Measurements from ENCODE around the gene ATP5PB.

ATP5PB gene, protein sequence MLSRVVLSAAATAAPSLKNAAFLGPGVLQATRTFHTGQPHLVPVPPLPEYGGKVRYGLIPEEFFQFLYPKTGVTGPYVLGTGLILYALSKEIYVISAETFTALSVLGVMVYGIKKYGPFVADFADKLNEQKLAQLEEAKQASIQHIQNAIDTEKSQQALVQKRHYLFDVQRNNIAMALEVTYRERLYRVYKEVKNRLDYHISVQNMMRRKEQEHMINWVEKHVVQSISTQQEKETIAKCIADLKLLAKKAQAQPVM

DNA sequence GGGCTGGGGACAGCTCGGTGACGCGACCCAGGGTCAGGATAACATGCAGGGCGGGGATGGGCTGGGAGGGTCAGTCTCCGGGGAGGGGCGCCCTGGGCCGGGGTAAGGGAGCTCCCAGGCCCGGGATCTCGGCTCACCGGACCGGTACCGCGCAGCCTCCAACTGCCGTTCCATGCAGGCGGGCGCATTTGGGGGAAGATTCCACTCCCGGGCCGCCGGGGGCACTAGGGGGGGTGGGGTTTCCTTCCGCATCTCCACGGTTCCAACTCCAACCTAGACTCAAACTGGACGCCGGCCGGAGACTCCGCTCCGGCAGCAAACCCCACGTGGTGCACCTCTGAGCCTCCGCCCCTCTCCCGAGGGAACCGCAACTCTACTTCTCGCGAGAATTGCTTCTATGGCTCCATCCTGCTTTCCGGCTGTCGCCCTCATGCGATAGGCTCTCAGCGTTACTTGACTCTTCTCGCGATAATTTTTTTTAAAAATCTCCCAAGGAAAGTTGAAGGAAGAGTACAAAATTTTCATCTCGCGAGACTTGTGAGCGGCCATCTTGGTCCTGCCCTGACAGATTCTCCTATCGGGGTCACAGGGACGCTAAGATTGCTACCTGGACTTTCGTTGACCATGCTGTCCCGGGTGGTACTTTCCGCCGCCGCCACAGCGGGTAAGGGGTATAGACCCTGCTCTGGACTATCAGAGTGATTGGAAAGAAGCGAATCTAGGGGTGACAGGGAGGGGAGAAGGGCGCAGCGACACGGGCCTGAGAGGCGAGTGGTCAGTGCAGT is at the start of gene ATP5PB, which contains the start of gene WDR77:
ATP5PB (plus strand) TSS at position 547 of the 785 bp plus-strand sequence; CDS start at position 625, 78 bp downstream.
WDR77 (minus strand) TSS at position 339 of the 785 bp plus-strand sequence; CDS start at position 252, 87 bp downstream.
- DNase-seq (ENCODE audit: low read depth, low spot score) = peak; percentile 97

DNA sequence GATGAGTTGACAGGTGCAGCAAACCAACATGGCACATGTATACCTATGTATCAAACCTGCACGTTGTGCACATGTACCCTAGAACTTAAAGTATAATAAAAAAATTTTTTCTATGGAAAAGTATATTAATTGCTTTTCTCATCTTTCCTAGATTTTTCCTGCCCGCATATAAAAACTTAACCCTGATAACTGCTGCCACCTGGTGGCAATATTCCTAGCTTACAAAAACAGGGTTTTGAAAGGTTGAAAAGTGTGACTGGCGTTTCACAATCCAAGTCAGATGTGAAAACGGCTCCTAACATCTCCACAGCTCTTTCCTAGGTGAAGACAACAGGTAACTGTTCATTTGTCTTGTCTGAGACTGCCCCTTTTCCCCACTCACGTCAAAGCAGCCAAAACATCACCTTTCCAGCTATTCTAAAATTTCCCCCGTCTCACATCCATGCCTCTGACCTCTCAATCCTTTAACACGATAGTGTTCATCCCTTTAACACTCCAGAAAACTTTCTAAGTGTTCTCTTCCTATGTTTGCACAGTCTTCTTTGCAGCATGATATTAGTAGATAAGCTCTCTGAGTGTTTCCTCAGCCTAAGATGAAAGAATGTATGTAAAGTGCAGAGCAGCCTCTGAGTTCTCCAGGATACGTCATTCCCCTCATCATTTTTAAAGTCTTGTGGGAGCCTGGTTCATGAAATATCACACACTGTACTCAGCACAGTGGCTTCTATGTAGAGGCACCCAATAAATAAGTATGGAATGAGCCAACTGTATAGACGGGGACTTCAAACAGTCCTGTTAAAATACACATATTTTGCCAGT is 49.3 kb upstream of the ATP5PB start:
- no peak for DNase-seq (ENCODE audit: low read depth, low spot score)

DNA sequence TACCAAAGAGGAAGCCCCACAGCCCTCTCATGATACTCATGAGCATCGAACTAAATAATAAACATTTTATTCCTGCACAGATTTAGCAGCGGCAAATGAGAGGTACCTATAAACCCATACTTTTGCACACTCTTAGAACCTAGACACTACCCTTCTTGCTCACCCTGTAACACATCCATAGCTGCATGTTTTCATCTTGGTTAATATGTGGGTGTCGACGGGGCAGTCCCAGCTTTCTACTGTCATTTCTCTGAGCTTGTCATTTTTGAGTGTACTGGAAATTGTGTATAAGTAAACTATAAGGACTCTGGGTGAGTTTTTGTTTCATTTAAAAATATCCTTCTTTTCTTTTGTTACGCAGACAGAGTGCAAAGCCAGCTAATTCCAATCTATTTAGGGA is 47.2 kb upstream of the ATP5PB start:
- no peak for DNase-seq (ENCODE audit: low read depth, low spot score)

DNA sequence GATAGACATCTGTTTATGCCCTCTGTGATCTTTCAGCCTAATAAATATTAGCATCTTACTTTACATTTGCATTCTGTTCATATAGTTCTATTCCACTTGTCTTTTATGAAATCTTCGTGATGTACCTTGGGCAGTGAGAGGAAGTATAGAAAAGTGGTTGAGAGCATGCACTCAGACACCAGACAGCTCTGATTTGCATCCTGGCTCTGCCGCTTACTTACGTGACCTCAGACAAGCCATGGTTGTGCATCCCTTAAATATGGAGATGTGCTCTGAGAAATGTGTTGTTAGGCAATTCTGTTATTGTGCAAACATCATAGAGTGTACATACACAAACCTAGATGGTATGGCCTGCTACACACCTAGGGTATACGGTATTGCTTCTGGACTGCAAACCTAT is 44.7 kb upstream of the ATP5PB start:
- no peak for DNase-seq (ENCODE audit: low read depth, low spot score)

DNA sequence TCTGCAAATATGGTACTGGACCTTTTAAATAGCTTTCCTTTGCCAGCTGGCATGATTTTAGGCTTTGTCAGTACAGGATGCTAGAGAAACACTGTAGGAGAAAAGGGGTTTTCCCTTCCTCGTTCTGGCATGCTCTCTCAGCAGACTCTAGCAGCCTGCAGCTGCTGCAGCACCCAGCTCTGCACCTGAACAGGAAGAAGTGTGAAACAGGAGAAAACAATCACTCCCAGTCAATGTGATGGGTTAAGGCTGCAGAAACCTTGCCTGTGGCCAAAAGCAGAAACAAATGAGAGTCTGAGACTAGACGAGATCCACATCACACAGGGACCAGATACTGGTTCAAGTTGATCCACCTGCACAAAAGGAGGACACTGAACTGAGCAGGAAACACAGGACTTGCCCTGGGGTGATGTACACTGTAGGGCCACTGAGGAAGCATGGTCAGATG is 42.9 kb upstream of the ATP5PB start:
- DNase-seq (ENCODE audit: low read depth, low spot score) = no peak

DNA sequence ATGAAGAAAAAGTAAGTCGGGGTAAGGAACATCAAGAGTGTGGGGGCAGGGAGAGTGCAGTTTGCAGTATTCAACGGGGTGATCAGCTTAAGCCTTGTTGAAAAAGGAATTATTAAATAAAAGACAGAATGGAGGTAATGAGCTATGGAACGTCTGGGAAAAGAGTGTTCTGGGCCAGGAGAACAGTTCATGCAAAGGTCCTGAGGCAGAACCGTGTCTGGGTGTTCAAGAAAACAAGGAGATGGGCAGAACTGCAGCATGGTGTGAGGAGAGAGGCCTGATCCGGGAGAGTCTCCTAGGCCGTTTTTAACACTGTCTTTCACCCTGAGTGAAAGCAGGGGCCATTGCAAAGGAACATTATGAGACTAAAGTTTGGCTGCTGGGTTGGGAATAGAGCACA is 42.0 kb upstream of the ATP5PB start:
- DNase-seq (ENCODE audit: low read depth, low spot score) = no peak

DNA sequence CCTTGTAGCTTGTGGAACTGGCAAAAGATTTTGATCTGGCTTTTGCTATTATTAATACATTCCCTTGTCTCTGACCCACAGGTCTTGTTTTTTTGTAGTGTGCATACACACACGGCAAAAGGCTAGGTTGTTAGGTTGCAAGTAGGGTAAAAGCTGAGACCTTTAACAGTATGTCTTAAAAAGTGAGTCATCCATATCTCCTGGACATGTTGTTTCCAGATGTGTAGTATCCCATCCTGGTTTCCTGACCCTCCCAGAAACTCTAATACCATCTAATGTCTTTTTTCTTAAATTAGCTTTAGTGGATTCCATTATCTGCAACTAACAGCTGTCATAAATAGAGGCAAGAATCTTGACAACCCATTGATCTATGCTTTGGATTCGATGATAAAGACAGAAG is 36.4 kb upstream of the ATP5PB start:
- no peak for DNase-seq (ENCODE audit: low read depth, low spot score)

DNA sequence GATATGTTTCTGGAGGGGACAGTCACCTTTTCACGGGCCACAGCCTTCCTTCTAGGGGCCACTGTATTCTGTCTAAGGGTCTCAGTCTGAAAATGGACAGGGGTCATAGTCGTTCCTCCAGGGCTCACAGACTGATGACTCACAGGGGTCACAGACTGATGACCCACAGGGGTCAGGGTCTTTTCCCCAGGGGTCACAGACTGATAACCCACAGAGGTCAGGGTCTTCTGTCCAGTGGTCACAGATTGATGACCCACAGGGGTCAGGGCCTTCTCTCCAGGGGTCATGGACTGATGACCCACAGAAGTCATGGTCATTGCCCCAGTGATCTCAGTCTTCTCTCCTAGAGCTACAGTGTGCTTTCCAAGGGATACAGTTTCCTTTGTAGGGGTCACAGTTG is 34.5 kb upstream of the ATP5PB start:
- DNase-seq (ENCODE audit: low read depth, low spot score) = no peak

DNA sequence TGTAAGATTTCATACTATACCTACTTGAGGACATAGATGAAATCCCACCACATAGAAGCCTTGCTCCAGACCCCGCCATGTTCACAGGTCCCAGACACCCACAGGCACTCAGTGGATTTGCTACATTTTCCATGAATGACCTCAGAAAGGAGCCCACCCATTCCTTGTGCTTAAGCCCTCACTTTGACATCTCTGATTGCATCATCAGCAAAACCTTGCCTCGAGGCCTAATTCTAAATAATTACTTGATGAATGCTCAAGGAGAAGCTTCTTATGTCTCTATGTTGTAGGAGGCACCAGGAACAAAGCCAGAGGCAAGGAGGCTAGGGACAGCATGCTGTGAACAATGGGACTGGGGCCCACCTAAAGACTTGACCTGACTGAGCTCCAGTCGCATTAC is 33.8 kb upstream of the ATP5PB start:
- DNase-seq (ENCODE audit: low read depth, low spot score) = no peak

DNA sequence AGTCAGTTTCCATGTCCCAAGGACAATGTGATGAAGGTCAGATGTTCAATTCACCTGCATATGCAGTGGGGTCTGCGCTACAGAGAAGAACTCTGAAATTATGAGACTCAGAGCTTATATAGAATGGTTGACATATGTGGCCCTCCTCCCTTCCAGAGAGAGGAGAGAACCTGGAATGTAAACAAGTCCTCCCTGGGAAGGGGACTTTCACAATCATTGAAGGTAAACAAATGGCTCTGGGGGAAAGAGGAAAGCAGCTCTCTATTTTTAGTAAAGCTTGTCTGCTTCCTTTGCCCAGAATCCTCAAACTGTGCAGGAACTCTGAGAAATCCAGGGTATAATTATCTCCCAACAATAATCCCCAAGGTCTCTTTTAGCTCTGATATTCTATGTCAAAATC is 31.5 kb upstream of the ATP5PB start:
- no peak for DNase-seq (ENCODE audit: low read depth, low spot score)

DNA sequence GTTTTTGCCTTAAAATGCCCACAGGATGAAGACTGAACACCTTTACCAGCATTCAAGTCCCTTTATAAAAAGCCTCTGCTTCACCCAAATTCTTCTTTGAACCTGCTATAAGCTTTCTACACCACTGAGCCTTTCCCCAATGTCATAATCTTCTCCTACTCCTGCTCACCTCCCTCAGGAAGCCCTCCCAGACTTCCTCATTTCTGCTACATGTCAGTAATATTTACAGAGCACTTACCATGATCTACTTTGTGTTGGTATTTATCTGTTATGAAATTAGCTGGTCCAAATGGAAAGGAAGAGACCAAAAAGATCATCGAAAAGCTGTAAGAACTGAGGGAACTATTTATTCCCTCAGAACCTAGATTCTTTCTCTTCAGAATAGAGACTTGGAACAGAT is 30.2 kb upstream of the ATP5PB start:
- DNase-seq (ENCODE audit: low read depth, low spot score) = no peak

DNA sequence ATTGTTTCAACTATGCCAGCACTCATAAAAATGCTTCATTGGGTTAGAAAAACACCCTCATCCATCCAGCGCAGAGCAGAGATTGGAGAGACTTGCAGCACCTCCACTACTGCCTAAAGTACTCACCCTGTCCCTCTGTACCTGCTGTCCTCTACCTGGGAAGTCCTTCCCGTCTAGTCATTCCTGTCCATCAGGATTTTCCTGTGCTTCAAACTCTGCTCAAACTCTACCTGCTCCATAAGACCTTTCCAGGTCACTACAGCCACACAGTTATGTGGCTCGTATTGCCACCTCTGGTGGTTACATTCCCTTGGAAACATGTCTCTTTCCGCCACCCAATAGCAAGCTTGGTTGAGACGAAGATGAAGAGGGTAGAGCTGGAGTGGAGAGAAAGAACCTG is 28.9 kb upstream of the ATP5PB start:
- no peak for DNase-seq (ENCODE audit: low read depth, low spot score)

DNA sequence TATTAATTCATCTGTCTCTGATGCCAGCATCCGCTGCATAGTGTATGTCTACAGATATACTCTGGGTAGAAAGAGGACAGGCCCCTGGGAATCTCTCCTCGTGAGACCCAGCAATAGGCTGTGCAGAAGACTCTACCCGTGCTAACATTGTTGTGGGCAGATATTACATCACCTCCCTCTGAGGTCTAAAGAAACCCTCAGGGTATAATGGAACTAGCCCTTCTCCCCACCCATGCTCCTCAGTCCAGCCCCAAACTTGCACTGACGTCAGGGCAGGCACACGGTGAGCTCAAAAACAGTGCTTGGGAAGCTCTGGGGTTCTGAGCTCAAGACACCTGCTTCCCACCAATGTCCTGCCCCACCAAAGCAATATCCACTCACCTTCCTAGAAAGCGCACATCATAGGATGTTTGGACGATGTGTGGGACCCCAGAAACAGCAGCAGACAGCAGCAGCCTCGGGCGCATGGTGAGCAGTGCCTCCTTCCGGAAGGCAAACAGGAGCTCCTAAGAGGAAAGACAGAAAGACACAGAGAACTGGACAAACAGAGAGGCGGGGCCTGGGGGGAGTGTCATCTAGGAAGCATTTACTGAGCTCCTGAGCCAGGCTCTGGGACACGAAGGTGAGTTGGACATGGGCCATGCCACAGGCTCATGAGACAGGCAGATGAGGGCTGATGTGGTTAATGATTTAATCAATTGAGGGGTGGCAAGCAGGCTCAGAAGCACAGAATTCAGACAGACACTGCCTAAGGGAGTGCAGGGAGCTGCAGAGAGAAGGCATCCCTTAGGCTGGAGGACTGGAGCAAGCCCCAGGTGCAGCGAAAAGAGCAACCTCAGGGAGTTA is 26.5 kb upstream of the ATP5PB start:
- DNase-seq (ENCODE audit: low read depth, low spot score) = no peak

DNA sequence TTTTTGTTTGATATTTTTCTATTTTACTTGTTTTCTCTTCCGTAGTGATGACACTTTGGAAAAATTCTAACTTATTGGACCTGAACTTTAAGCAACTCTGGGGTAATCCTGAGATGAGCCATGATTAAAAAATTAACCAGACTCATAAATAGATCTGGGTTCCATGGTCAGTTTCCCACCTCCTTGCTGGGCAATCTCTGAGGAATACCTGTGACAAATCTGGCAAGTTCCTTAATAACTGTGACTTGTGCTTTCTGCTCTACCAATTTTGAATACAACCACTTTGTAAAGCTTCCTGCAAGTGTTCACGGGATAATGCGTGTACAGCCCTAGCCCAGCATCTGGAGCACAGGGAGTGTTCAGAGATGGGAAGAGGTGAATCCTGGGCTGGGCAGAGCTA is 25.0 kb upstream of the ATP5PB start:
- no peak for DNase-seq (ENCODE audit: low read depth, low spot score)

DNA sequence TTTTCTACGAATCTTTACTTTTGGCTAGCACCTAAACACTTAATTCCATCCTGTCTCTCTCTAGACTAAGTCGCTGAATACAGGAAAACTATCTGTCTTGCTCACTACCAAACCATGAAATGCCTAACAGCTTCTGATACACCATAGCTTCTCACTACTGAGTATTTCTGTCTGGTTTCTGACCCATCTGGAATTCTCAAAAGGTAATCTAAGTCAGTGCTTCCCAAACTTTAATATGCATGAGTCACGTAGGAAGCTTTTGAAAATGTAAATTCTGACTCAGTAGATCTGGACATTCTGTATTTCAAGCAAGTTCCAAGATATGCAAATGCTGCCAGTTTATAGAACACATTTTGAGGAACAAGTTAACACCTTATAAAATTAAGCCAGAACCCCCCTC is 12.5 kb upstream of the ATP5PB start:
- no peak for DNase-seq (ENCODE audit: low read depth, low spot score)

DNA sequence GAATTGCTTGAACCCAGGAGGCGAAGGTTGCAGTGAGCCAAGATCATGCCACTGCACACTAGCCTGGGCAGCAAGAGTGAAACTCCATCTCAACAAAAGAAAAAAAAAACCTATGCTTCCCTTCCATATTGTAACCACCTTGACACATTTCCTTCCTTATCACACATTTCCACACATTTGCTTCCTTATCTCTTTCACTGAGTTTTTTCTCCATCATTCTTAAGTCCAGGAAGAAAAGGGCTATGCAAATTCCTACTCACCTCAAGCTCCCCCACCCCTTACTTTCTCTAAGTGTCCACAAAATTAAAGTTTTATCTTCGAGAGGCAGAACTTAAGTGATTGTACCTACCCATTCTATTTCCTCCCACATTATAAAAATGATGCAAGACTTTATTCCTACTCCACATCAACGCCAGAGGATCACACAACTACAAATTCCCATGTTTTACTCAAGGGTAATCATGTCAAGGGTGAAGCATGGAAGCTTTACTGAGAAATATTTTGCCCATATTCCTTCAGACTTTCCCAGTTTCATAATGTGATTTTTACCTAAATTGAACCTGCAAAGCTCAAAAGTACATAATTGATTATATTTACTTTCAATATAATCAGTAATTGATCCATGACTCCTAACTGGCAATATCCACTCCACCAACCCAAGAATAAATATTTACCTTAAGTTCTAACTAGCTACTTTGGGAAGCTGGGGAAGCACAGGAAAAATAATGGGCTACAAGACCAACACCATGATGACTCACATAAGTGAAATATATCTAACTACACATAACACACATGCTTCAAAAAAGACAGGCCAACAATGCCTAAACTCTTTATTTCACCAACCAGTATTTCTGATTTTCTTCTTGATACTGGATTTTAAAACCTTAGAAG is 9.6 kb upstream of the ATP5PB start:
- DNase-seq (ENCODE audit: low read depth, low spot score) = no peak

DNA sequence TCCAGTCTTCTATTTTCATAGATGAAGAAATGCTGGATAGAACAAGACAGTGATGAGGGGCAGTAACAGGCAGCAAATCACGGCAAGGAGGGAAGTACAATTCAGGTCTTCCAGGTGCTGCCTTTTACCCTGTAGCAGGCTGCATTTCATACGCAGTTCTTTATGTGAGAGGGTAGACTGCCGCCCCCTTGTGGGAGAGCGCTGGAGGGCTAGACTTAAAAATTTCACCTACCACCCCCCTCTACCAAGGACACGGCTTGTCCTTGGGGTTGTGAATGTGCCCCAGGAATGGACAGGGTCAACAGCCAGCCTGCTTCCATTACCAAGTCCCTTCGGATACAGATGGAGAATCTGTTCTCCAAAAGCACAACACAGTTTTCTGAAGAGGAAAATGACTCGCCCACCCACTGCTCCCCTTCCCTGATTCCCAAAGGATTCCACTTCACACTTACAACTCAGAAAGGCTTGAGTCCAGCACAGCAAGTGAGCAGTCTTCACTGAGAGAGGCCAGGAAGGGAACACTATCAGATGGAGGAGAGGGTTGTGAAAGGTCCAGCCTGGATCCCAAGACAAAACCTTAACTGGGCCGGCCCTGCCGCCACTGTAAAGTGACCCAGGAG is 7.6 kb upstream of the ATP5PB start:
- peak; percentile 9 for DNase-seq (ENCODE audit: low read depth, low spot score)

DNA sequence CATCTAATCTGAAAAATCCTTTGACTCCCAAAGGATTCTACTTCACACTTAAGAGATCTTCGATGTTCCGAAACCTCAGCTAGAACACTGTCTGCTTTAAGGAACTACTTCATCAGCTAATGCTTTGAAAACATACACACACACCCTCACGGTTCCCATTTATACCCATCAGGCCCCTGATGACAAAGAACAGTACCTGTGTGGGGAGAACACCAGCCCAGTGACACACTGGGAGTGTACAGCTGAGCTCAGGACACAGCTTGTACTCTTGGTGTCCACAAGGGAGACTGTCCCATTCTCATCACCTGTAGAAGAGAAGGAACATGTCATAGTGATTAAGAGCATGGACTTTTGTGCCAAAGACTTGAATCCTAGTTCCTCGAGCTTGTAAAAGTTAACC is 6.8 kb upstream of the ATP5PB start:
- DNase-seq (ENCODE audit: low read depth, low spot score) = no peak

DNA sequence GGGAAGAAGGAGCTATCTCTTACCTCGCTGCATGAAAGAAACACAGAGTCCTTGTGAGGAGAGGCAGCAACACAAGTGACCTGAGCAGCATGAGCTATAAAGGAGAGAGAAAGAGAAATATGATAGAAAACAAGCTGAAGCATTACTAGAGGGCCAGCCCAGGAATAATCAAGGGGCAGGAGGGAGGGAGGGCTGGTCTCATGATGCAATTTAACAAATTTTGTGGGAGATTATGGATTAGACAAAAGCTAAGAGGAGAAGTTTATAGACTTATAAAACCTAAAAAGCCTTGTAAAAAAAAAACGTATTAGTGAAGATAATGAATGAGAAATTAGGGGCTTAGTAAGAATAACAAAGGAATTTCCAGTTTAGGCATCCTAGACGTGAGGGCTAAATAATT is 5.2 kb upstream of the ATP5PB start:
- DNase-seq (ENCODE audit: low read depth, low spot score) = no peak

DNA sequence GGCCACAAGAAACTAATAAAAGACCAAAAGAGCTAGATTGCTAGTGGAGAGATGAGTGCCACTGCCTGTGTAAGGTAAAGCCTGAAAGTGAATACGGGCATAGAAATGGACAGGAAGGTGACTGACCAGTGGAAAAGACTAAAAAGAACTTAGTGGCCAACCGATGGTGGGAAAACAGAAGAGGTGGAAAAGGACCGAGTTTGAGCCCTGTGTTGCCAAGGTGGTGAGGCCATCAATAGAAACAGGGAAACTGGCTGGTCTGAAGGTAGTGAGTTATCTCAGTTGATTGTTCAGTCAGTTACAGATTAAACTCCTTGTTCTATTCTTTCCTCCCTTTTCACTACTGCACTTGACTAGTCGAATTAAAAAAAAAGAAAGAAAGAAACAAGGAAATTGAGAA is 2.7 kb upstream of the ATP5PB start:
- DNase-seq (ENCODE audit: low read depth, low spot score) = no peak

All from iPS DF 19.7 (cell line).